AG04449 (cell line): Measurements from ENCODE around the gene LRRC28.
"Not testable (repeated sequence)": the region's sequence is repeated elsewhere in the genome, so short reads cannot be mapped to it uniquely, and the experiment has no call there.

Source experiments
- CTCF ChIA-PET: fragments of 350-600 bp; formaldehyde crosslinking; extraction: SDS; loops from one replicate; lab custom pipeline; 2021; ENCODE audit warnings: antibody characterized with exemption; lab: Yijun Ruan, JAX
- POLR2A ChIA-PET: fragments of 400-600, 350-600 bp; formaldehyde crosslinking; extraction: SDS; loops from one replicate; lab custom pipeline; 2020; ENCODE audit warnings: antibody characterized with exemption, inconsistent platforms; lab: Yijun Ruan, JAX
- DNase-seq: peaks from one replicate; pipeline ENCODE4 v3.0.0-alpha.2; 2010; ENCODE audit warnings: low read depth, low spot score
- H3K4me3 ChIP-seq: 2 replicates; pipeline ENCODE4 v1.5.1; 2011; ENCODE audit warnings: low read depth, mild to moderate bottlenecking, control low read depth, low read length
- TF ChIP-seq, protein P1 (sequence below): IDR thresholded peaks from one replicate; pipeline ENCODE4 v1.5.1; 2011; ENCODE audit warnings: mild to moderate bottlenecking, moderate library complexity, low read length, control low read depth, inconsistent platforms; ENCODE audit not compliant: insufficient read depth; ENCODE audit errors: missing control alignments

Gene LRRC28

DNA sequence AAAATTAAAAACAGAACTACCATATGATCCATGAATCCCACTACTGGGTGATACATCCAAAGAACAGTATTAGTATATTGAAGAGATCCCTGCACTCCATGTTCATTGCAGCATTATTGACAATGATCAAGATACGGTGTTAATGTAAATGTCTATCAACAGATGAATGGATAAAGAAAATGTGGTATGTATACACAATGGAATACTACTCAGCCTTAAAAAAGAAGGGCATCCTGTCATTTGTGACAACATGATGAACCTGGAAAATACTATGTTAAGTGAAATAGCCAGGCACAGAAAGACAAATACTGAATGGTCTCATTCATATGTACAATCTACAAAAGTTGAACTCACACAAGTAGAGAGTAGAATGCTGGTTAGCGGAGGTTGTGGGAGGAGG, 18.5 kb upstream of the LRRC28 start:
- no peak for DNase-seq
- no peak overlapping the region for H3K4me3 ChIP-seq
- POLR2A ChIA-PET: no interaction called here
- TF ChIP-seq, protein P1, sequence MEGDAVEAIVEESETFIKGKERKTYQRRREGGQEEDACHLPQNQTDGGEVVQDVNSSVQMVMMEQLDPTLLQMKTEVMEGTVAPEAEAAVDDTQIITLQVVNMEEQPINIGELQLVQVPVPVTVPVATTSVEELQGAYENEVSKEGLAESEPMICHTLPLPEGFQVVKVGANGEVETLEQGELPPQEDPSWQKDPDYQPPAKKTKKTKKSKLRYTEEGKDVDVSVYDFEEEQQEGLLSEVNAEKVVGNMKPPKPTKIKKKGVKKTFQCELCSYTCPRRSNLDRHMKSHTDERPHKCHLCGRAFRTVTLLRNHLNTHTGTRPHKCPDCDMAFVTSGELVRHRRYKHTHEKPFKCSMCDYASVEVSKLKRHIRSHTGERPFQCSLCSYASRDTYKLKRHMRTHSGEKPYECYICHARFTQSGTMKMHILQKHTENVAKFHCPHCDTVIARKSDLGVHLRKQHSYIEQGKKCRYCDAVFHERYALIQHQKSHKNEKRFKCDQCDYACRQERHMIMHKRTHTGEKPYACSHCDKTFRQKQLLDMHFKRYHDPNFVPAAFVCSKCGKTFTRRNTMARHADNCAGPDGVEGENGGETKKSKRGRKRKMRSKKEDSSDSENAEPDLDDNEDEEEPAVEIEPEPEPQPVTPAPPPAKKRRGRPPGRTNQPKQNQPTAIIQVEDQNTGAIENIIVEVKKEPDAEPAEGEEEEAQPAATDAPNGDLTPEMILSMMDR: no peak
- CTCF ChIA-PET: interaction anchor here (1.5 kb wide), 1 partner anchor 19 kb away, joined by 7 read pairs; no protein-coding TSS in a partner anchor

DNA sequence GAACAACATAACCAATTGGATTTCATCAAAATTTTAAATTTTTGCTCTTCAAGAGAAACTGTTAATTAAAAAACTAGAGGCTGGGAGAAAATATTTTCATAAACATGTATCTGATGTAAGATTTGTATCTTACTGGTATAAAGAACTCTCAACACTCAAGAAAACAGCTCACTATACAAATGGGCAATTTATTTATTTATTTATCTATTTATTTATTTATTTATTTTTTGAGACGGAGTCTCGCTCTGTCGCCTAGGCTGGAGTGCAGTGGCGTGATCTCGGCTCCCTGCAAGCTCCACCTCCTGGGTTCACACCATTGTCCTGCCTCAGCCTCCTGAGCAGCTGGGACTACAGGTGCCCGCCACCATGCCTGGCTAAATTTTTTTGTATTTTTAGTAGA, 17.1 kb upstream of the LRRC28 start:
- H3K4me3 ChIP-seq, POLR2A ChIA-PET, DNase-seq: not testable (repeated sequence)
- CTCF ChIA-PET: interaction anchor here (1.5 kb wide), 1 partner anchor 20 kb away, joined by 7 read pairs; no protein-coding TSS in a partner anchor

DNA sequence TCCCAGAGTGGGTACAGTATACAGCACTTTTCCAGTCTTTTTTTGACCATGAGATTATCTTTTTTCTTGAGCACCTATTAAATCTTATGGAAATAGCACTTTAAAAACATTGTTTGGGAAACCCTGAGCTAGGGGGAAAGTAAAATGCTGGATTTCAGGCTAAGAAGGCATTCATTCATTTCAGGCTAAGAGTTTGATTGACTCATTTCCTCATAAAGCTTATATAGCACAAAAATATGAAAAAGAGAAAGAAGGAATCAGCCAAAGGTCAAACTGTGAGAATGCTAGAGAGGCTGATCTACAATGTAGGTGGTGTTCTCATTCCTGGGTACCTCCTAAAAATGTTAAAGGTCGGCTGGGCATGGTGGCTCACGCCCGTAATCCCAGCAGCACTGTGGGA, 12.4 kb upstream of the LRRC28 start:
- ChIA-PET CTCF (no interaction called here), POLR2A (no interaction called here)
- DNase-seq: no peak
- H3K4me3 ChIP-seq: no peak overlapping the region
- TF ChIP-seq, protein P1: no peak

DNA sequence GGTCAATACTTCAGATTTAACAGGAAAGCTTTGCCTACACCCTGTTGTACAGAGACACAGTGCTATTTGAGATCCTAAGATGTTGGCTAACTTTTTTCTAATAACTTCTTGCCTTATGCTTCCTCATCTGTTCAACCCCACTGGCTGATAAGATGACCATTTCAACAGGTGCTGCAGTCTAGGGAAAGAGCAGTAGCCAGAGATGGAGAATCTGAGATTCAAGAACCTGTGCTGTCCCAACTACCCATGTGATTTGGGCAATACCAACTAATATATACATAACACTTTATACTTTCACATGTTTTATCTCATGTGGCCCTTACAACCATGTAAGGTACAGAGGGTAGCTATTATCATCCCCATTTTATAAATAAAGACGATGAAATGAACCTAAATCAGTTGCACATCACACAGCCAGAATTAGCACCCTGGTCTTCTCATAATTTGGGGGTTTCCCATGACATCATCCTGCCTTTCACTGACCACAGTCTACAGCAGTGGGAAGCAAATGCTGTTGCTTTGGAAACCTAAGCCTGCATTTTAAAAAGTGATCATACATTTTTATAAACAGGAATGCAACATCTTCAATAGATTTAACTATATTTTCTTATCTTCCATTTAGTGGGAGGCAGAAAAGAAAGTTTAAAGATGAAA, 11.6 kb upstream of the LRRC28 start:
- CTCF ChIA-PET: interaction anchor here (1.0 kb wide), 1 partner anchor 26 kb away, joined by 4 read pairs; no protein-coding TSS in a partner anchor
- no peak overlapping the region for H3K4me3 ChIP-seq
- TF ChIP-seq, protein P1: no peak
- no peak for DNase-seq
- POLR2A ChIA-PET: no interaction called here

DNA sequence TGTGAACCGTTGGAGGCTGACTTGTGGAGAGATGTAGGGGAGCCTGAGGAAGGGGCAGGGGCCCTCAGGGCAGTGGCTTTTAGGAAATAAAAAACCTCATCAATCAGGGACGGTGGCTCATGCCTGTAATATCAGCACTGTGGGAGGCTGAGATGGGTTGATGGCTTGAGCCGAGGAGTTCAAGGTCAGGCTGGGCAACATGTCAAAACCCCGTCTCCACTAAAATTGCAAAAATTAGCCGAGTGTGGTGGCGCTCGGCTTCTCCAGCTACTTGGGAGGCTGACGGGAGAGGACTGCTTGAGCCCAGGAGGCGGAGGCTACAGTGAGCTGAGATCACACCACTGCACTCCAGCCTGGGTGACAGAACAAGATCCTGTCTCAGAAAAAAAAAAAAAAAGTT, 9.5 kb upstream of the LRRC28 start:
- ChIA-PET CTCF (interaction anchor here (1.4 kb wide), 1 partner anchor 28 kb away, joined by 4 read pairs; no protein-coding TSS in a partner anchor), POLR2A (no interaction called here)

DNA sequence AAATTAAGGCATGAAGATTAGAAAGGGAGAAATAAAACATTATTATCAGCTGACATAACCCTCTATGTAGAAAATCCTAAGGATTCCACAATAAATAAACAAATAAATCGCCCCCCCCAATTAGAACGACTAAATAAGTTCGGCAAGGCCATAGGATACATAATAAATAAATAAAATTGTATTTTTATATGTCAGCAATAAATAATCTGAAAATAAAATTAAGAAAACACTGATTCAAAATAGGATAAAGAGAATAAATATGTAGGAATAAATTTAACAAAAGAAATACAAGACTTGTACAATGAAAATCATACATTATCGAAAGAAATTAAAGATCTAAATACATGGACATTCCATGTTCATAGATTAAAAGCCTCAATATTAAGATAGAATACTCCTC, 7.0 kb upstream of the LRRC28 start:
- no peak for DNase-seq
- CTCF ChIA-PET: interaction anchor here (1.4 to 2.5 kb wide), 3 partner anchors 30 to 512 kb away, joined by 4 to 9 read pairs (median 7); no protein-coding TSS in a partner anchor
- POLR2A ChIA-PET: no interaction called here
- TF ChIP-seq, protein P1: no peak
- H3K4me3 ChIP-seq: no peak overlapping the region

More for the DNA sequence above, 9.5 kb upstream of the LRRC28 start:
- TF ChIP-seq, protein P1: no peak
- DNase-seq: no peak
- no peak overlapping the region for H3K4me3 ChIP-seq
